EH (cell line): ENCODE measurements around the gene FOXF1.

Experiments used
- DNase-seq: peaks from one replicate; pipeline ENCODE4 v3.0.0-alpha.2; 2015; ENCODE audit warnings: low read depth

Gene FOXF1

DNA sequence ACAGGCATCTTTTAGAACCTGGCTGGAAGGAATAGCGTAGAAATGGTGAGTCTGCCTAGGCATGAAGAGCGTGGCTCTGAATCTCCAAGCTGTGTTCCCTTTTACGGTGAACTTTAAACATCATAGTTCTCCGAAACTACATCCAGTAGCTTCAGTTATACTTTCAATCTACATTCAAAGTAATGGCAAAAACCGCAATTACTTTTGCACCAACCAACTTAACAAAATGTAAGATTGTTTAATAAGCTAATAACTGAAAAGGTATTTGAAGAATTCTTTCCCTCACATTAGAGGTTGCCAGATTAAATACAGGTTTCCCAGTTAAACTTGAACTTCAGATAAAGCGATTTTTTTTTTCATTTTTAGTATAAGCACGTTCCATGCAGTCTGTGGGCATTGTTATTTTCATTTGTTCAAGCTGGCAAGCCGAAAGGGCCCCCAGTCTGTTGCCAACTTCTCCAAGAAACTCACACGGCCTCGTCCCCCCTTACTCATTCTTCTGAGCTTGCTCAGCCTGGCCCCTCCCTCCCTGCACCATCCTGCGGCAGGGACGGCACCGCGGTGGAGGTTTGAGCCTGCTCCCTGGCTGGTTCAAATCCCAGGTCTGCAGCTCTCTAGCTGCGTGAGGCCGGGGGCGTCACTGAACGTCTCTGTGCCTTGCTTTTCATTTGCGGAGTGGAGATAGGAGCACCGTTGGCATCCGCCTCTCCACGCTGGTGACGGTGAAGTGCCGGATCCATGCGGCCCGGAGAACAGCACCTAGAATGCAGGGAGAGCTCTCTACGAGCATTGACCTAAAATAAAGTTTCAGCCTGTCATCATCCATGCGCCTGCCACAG, 48.2 kb downstream of the FOXF1 start:
- DNase-seq = peak; percentile 2

- DNase-seq = no peak
These were observed 49.5 kb downstream of the FOXF1 start for GRCh38 chr16:86559802-86560305.

- no peak for DNase-seq
These were observed 52.0 kb downstream of the FOXF1 start for GRCh38 chr16:86562356-86562755.

- peak; percentile 87 for DNase-seq
These were observed 53.4 kb downstream of the FOXF1 start for GRCh38 chr16:86563469-86564345.
